IMR-90 (cell line): Measurements from ENCODE around the gene CGRRF1. TPM values are rescaled to one million over a fixed set of nuclear protein-coding genes. Genes with fewer than 3 reads are reported as not detected.

Source experiments
- ATAC-seq: fragments of 200-7000 bp; cut with Tn5 transposase; 2 replicates; pipeline ENCODE4 v1.9.1; 2020; ENCODE audit warnings: low read depth, mild to moderate bottlenecking, moderate library complexity
- BruUV-seq: library from RNA; stranded (reverse); fragments of 400-500 nt; replicated peaks from 2 replicates; lab custom pipeline; 2021; lab: Mats Ljungman, UMichigan
- CTCF ChIA-PET: fragments of 300-600 bp; formaldehyde crosslinking; extraction: SDS; loops from one replicate; lab custom pipeline; 2021; ENCODE audit warnings: antibody characterized with exemption; lab: Yijun Ruan, JAX
- POLR2A ChIA-PET: fragments of 300-600 bp; sonication (Branson Sonifier 250); formaldehyde crosslinking; loops from one replicate; lab custom pipeline; 2022; ENCODE audit warnings: antibody characterized with exemption; ENCODE audit not compliant: unreplicated experiment; lab: Charles Lee
- DNase-seq: peaks from one replicate; pipeline ENCODE4 v3.0.0; 2013
- H2AFZ ChIP-seq: replicated peaks from 2 replicates; pipeline ENCODE3; 2013; ENCODE audit warnings: low read length, mild to moderate bottlenecking; ENCODE audit not compliant: poor library complexity
- H2AK5ac ChIP-seq: 2 replicates; pipeline ENCODE4 v1.6.1; 2013; ENCODE audit warnings: low read depth, low read length, inconsistent platforms
- H2AK9ac ChIP-seq: replicated peaks from 2 replicates; pipeline ENCODE3; 2013; ENCODE audit warnings: mild to moderate bottlenecking, low read depth, low read length, moderate library complexity; ENCODE audit not compliant: poor library complexity
- H2BK120ac ChIP-seq: 2 replicates; pipeline ENCODE4 v1.6.1; 2013; ENCODE audit warnings: low read depth, low read length, inconsistent platforms
- H2BK15ac ChIP-seq: 3 replicates; pipeline ENCODE4 v1.6.1; 2013; ENCODE audit warnings: low read depth, low read length, inconsistent platforms
- H2BK20ac ChIP-seq: 2 replicates; pipeline ENCODE4 v1.6.1; 2013; ENCODE audit warnings: low read depth, mild to moderate bottlenecking, inconsistent platforms, low read length, moderate library complexity
- H2BK5ac ChIP-seq: 2 replicates; pipeline ENCODE4 v1.6.1; 2013; ENCODE audit warnings: mild to moderate bottlenecking, low read depth, low read length, inconsistent platforms; ENCODE audit not compliant: poor library complexity, severe bottlenecking
- H3K14ac ChIP-seq: replicated peaks from 2 replicates; pipeline ENCODE4 v1.6.1; 2013; ENCODE audit warnings: low read depth, low read length, inconsistent platforms
- H3K18ac ChIP-seq: 2 replicates; pipeline ENCODE4 v1.6.1; 2013; ENCODE audit warnings: low read depth, low read length, control low read depth
- H3K23ac ChIP-seq: 2 replicates; pipeline ENCODE4 v1.6.1; 2013; ENCODE audit warnings: low read depth, low read length, inconsistent platforms
- H3K27ac ChIP-seq: 2 replicates; pipeline ENCODE4 v1.5.1; 2013; ENCODE audit warnings: mild to moderate bottlenecking, control low read depth, low read length; ENCODE audit not compliant: insufficient read depth
- H3K27me3 ChIP-seq: 2 replicates; pipeline ENCODE4 v1.6.1; 2013; ENCODE audit warnings: low read length; ENCODE audit not compliant: control insufficient read depth, insufficient read depth
- H3K36me3 ChIP-seq: 2 replicates; pipeline ENCODE4 v1.6.1; 2013; ENCODE audit warnings: low read length, mixed read lengths; ENCODE audit not compliant: control insufficient read depth, insufficient read depth
- H3K4ac ChIP-seq: 2 replicates; pipeline ENCODE4 v1.6.1; 2013; ENCODE audit warnings: low read depth, low read length, inconsistent platforms
- H3K4me1 ChIP-seq: 2 replicates; pipeline ENCODE4 v1.6.1; 2013; ENCODE audit warnings: low read length, mixed read lengths; ENCODE audit not compliant: control insufficient read depth, insufficient read depth
- H3K4me2 ChIP-seq: 2 replicates; pipeline ENCODE4 v1.6.1; 2013; ENCODE audit warnings: low read depth, mild to moderate bottlenecking, control low read depth, low read length, moderate library complexity
- H3K4me3 ChIP-seq: 2 replicates; pipeline ENCODE4 v1.5.1; 2013; ENCODE audit warnings: low read depth, mild to moderate bottlenecking, control low read depth, low read length, moderate library complexity; ENCODE audit not compliant: insufficient read depth
- H3K56ac ChIP-seq: 2 replicates; pipeline ENCODE4 v1.6.1; 2013; ENCODE audit warnings: low read length, inconsistent platforms; ENCODE audit not compliant: insufficient read depth; ENCODE audit errors: extremely low read depth
- H3K79me1 ChIP-seq, 2 experiments: 2 replicates each; pipeline ENCODE4 v1.6.1; 2013; ENCODE audit warnings: low read length in 2 of 2, inconsistent platforms in 1 of 2, low read depth in 1 of 2
- H3K9ac ChIP-seq: 2 replicates; pipeline ENCODE4 v1.6.1; 2013; ENCODE audit warnings: low read depth, low read length, control low read depth
- H3K9me1 ChIP-seq: 2 replicates; pipeline ENCODE4 v1.6.1; 2013; ENCODE audit warnings: low read length, inconsistent platforms; ENCODE audit not compliant: insufficient read depth
- H3K9me3 ChIP-seq: 2 replicates; pipeline ENCODE4 v1.6.1; 2013; ENCODE audit warnings: low read length; ENCODE audit not compliant: control insufficient read depth, insufficient read depth
- H4K20me1 ChIP-seq: 2 replicates; pipeline ENCODE4 v1.6.1; 2013; ENCODE audit warnings: low read length, inconsistent platforms; ENCODE audit not compliant: insufficient read depth
- H4K5ac ChIP-seq: 2 replicates; pipeline ENCODE4 v1.6.1; 2013; ENCODE audit warnings: mild to moderate bottlenecking, low read depth, low read length, control low read depth
- H4K8ac ChIP-seq, 2 experiments: 2 replicates each; pipeline ENCODE4 v1.6.1; 2013; ENCODE audit warnings: low read depth in 2 of 2, low read length in 2 of 2, control low read depth in 1 of 2, inconsistent platforms in 1 of 2
- H4K91ac ChIP-seq: 2 replicates; pipeline ENCODE4 v1.6.1; 2013; ENCODE audit warnings: low read depth, low read length, inconsistent platforms; ENCODE audit not compliant: insufficient read depth
- CEBPB ChIP-seq: IDR thresholded peaks from 2 replicates; pipeline ENCODE4 v1.6.1; 2012; ENCODE audit warnings: low read depth, low read length, improper control_type of control experiment
- CHD1 ChIP-seq: IDR thresholded peaks from 2 replicates; pipeline ENCODE4 v1.6.1; 2012; ENCODE audit warnings: low read depth, low read length, improper control_type of control experiment
- CTCF ChIP-seq: conservative IDR thresholded peaks from 2 replicates; pipeline ENCODE4 v1.5.1; 2012; ENCODE audit warnings: mild to moderate bottlenecking, low read depth, low read length, improper control_type of control experiment
- FOS ChIP-seq: fragments of 150-350 bp; IDR thresholded peaks from 2 replicates; pipeline ENCODE4 v1.6.1; 2016; ENCODE audit warnings: low read depth, low read length
- RAD21 ChIP-seq: IDR thresholded peaks from 2 replicates; pipeline ENCODE4 v1.6.1; 2012; ENCODE audit warnings: low read length, improper control_type of control experiment
- RCOR1 ChIP-seq: IDR thresholded peaks from 2 replicates; pipeline ENCODE4 v1.6.1; 2012; ENCODE audit warnings: mild to moderate bottlenecking, low read length, improper control_type of control experiment; ENCODE audit not compliant: insufficient replicate concordance
- RFX5 ChIP-seq: IDR thresholded peaks from 2 replicates; pipeline ENCODE4 v1.8.0; 2012; ENCODE audit warnings: low read depth, mild to moderate bottlenecking, low read length, moderate library complexity
- SMC3 ChIP-seq: fragments of 150-350 bp; IDR thresholded peaks from 2 replicates; pipeline ENCODE4 v1.6.1; 2016; ENCODE audit warnings: low read depth, mild to moderate bottlenecking, antibody characterized with exemption, low read length, moderate library complexity
- USF2 ChIP-seq: fragments of 150-350 bp; IDR thresholded peaks from 2 replicates; pipeline ENCODE4 v1.6.1; 2017; ENCODE audit warnings: mild to moderate bottlenecking, antibody characterized with exemption, low read length, low read depth
- WGBS, 2 experiments: methylation state at CpG; one replicate each; pipeline versions ENCODE4 v1.1.5 to v1.1.7; 2013; ENCODE audit warnings: missing lambda C conversion rate in 2 of 2; ENCODE audit not compliant: insufficient read length in 1 of 2; ENCODE audit errors: extremely low coverage in 2 of 2; 5-methylcytosine and 5-hydroxymethylcytosine counted together
- dilution Hi-C: fragments of 300-500 bp; cut with HindIII; formaldehyde crosslinking; loops from one replicate; pipeline ENCODE4 v1.14.3; 2018; ENCODE audit warnings: low sequenced_read_pairs; ENCODE audit not compliant: unreplicated experiment
- in situ Hi-C: fragments of 300-500 bp; cut with MboI; formaldehyde crosslinking; loops from 3 replicates; pipeline ENCODE4 v1.14.3; 2019; ENCODE audit warnings: low sequenced_read_pairs, inconsistent platforms, mixed read lengths
- intact Hi-C: fragments of 100-400 bp; cut with micrococcal nuclease; formaldehyde crosslinking; loops from 2 replicates; pipeline ENCODE4 v1.10.0; 2022
- polyA plus RNA-seq, 3 experiments: library from polyadenylated mRNA; depleted of rRNA; stranded (reverse); fragments of >200 nt; gene quantifications; 2 replicates each; pipeline ENCODE4 v1.2.3, GENCODE V29; 2012; ENCODE audit warnings: low replicate concordance in 1 of 3
- total RNA-seq: library from RNA; depleted of rRNA; stranded (reverse); fragments of >200 nt; gene quantifications from 2 replicates; pipeline ENCODE4 v1.2.3, GENCODE V29; 2012

CGRRF1 gene
- total and polyA plus RNA-seq, 2 of the 4 experiments (the other 2 are of a cell fraction), result 6.0 to 13.8 TPM

- Histone ChIP-seq H3K9me1 (no peaks in the 10 kb centered on the region), H3K79me1 (peaks cover 3 to 41% of the 10 kb centered on the region in 2 experiments; a peak in 3 of 4 replicates), H2BK5ac (peak overlapping the region; percentile 95), H4K20me1 (peaks cover 10% of the 10 kb centered on the region), H2AFZ (peak overlapping the region; percentile 73), H3K4ac (peak overlapping the region; percentile 90), H2BK120ac (peak overlapping the region; percentile 70), H3K27me3 (no peaks in the 10 kb centered on the region), H2BK20ac (peak overlapping the region; percentile 70), H3K56ac (peak overlapping the region; percentile 88), H3K9me3 (peaks cover 2% of the 10 kb centered on the region; the same call in 1 of the 2 replicates), H3K14ac (peak overlapping the region; percentile 99), H2BK15ac (peak overlapping the region; percentile 43; the same call in 1 of the 3 replicates), H3K4me2 (peak overlapping the region; percentile 97), H3K27ac (peak overlapping the region; percentile 97), H2AK5ac (peak overlapping the region; percentile 82), H3K9ac (peak overlapping the region; percentile 98), H4K91ac (peak overlapping the region; percentile 61), H3K4me3 (peak overlapping the region; percentile 94), H3K23ac (peak overlapping the region; percentile 99), H3K4me1 (peaks cover 9% of the 10 kb centered on the region; the same call in 1 of the 2 replicates), H4K5ac (peak overlapping the region; percentile 62), H2AK9ac (peak overlapping the region; percentile 95), H3K36me3 (peaks cover 8% of the 10 kb centered on the region), H4K8ac (peak overlapping the region; percentile 6 to 88; a peak in 3 of 4 replicates), H3K18ac (peak overlapping the region; percentile 97)
- ChIA-PET POLR2A (interaction anchor here (0.6 kb wide), 1 partner anchor 205 kb away, joined by 3 read pairs; no protein-coding TSS in a partner anchor), CTCF (interaction anchor here (0.6 to 3.3 kb wide), 10 partner anchors 14 to 206 kb away, joined by 3 to 16 read pairs (median 4); no protein-coding TSS in a partner anchor)
- dilution Hi-C loops, result no loop called here
- BruUV-seq, result no TSS peak
- intact Hi-C loops, result loop anchor here (1.0 to 5.0 kb wide), 4 partner anchors 59 to 201 kb away; no protein-coding TSS in a partner anchor
- ATAC-seq (no peak), DNase-seq (no peak)
- 1% methylated on average over 26 of the region's 70 CpGs; no CpG with 5 or more reads in 1 of the 2 experiments for WGBS, 2 experiments
- in situ Hi-C loops, result loop anchor here (5.0 kb wide), 2 partner anchors 119 to 204 kb away; no protein-coding TSS in a partner anchor
- TF ChIP-seq CHD1, result no peak
- TF ChIP-seq CTCF, result no peak
- TF ChIP-seq RFX5, result no peak
- no peak for TF ChIP-seq CEBPB
- TF ChIP-seq SMC3, result no peak
- no peak for TF ChIP-seq FOS
- no peak for TF ChIP-seq RCOR1
- TF ChIP-seq USF2, result no peak
- no peak for TF ChIP-seq RAD21
These were observed 58.2 kb downstream of the CGRRF1 start for GRCh38 chr14:54567639-54568561.
